Astrocyte (in vitro differentiated cells and primary cell): ENCODE measurements around the gene FKBP7. TPM values are rescaled to one million over a fixed set of nuclear protein-coding genes. Genes with fewer than 3 reads are reported as not detected.
A peak's percentile ranks its signal among the peaks of the same experiment; 100 is the strongest.

ENCODE experiments used
- DNase-seq: peaks from one replicate; pipeline ENCODE4 v3.0.0-alpha.2; 2010; ENCODE audit warnings: low read depth
- FAIRE-seq: peaks from 2 replicates; lab custom pipeline; 2011; peaks lifted over from hg19 to GRCh38; lab: Jason Lieb, UNC
- H2AFZ ChIP-seq: 2 replicates; pipeline ENCODE4 v1.6.0; 2012; ENCODE audit warnings: low read depth, low read length, inconsistent platforms
- H3K27ac ChIP-seq: 2 replicates; pipeline ENCODE4 v1.5.1; 2011; ENCODE audit warnings: low read depth, low read length, inconsistent platforms
- H3K27me3 ChIP-seq: 2 replicates; pipeline ENCODE4 v1.6.0; 2011; ENCODE audit warnings: low read length, inconsistent platforms; ENCODE audit not compliant: insufficient read depth
- H3K36me3 ChIP-seq: 2 replicates; pipeline ENCODE4 v1.5.1; 2011; ENCODE audit warnings: low read length, inconsistent platforms; ENCODE audit not compliant: insufficient read depth
- H3K4me1 ChIP-seq: 2 replicates; pipeline ENCODE4 v1.5.1; 2011; ENCODE audit warnings: low read length, inconsistent platforms; ENCODE audit not compliant: insufficient read depth
- H3K4me2 ChIP-seq: 2 replicates; pipeline ENCODE4 v1.6.0; 2012; ENCODE audit warnings: low read length, inconsistent platforms
- H3K4me3 ChIP-seq: 2 replicates; pipeline ENCODE4 v1.5.1; 2011; ENCODE audit warnings: low read depth, mild to moderate bottlenecking, low read length, inconsistent platforms; ENCODE audit not compliant: insufficient read depth
- H3K79me2 ChIP-seq: 2 replicates; pipeline ENCODE4 v1.6.0; 2012; ENCODE audit warnings: mild to moderate bottlenecking, low read length, inconsistent platforms; ENCODE audit not compliant: insufficient read depth
- H3K9ac ChIP-seq: 2 replicates; pipeline ENCODE4 v1.6.0; 2012; ENCODE audit warnings: mild to moderate bottlenecking, low read length, inconsistent platforms
- H3K9me3 ChIP-seq: 2 replicates; pipeline ENCODE4 v1.5.1; 2012; ENCODE audit warnings: low read depth, mild to moderate bottlenecking, low read length, inconsistent platforms; ENCODE audit not compliant: insufficient read depth
- H4K20me1 ChIP-seq: 2 replicates; pipeline ENCODE4 v1.6.0; 2012; ENCODE audit warnings: low read length, inconsistent platforms; ENCODE audit not compliant: insufficient read depth
- H3K27ac Mint-ChIP-seq: one replicate; pipeline ENCODE4 v1.8.0; 2021; ENCODE audit warnings: mild to moderate bottlenecking, mixed read lengths; ENCODE audit not compliant: unreplicated experiment
- H3K27me3 Mint-ChIP-seq: one replicate; pipeline ENCODE4 v1.8.0; 2021; ENCODE audit warnings: low read depth, mixed read lengths; ENCODE audit not compliant: unreplicated experiment
- H3K36me3 Mint-ChIP-seq: one replicate; pipeline ENCODE4 v1.8.0; 2021; ENCODE audit warnings: low read depth, mixed read lengths; ENCODE audit not compliant: unreplicated experiment
- H3K4me1 Mint-ChIP-seq: one replicate; pipeline ENCODE4 v1.8.0; 2021; ENCODE audit warnings: low read depth, mixed read lengths; ENCODE audit not compliant: unreplicated experiment
- H3K4me3 Mint-ChIP-seq: one replicate; pipeline ENCODE4 v1.8.0; 2021; ENCODE audit warnings: mild to moderate bottlenecking, moderate library complexity, mixed read lengths; ENCODE audit not compliant: unreplicated experiment
- H3K9me3 Mint-ChIP-seq: one replicate; pipeline ENCODE4 v1.8.0; 2021; ENCODE audit warnings: mild to moderate bottlenecking, mixed read lengths; ENCODE audit not compliant: unreplicated experiment
- EZH2 ChIP-seq: IDR thresholded peaks from 2 replicates; pipeline ENCODE4 v1.6.1; 2012; ENCODE audit warnings: mild to moderate bottlenecking, low read length, inconsistent platforms; ENCODE audit not compliant: insufficient read depth
- total RNA-seq: library from RNA; stranded (reverse); gene quantifications from 2 replicates; pipeline ENCODE4 v1.2.1, GENCODE V29; 2021
- TF ChIP-seq, protein P1 (sequence below): IDR thresholded peaks from 2 replicates; pipeline ENCODE4 v1.5.1; 2011; ENCODE audit warnings: low read depth, mild to moderate bottlenecking, inconsistent platforms, low read length, moderate library complexity; ENCODE audit not compliant: insufficient read depth

Gene FKBP7
- total RNA-seq, 1 donor from 2014 or later: 45.1 TPM

DNA sequence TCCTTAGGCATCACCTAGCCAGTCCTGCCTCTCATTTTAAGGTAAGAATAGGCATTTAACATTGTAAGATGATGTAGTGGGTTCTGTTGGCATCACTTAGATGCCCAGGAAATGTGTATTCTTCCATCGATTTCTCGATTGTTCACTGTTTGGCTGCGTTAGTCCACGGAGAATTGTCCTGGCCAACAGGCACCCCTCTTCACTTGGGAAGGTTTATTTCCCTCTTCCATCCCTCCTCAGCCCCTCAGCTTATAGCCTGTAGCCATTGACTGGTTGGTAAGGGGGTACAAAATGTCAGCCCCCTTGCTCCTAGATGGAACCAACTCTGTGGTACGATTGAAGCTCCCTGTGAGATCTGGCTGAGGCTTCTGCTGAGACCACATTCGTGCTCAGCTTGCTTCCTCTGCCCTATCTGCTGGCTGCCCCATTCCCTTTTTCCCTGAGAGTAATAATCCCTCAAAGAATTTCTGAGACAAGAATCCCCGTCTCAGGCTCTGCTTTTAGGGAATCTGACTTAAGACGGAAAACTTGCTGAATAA lies 45.3 kb upstream of the FKBP7 start:
- TF ChIP-seq, protein P1, sequence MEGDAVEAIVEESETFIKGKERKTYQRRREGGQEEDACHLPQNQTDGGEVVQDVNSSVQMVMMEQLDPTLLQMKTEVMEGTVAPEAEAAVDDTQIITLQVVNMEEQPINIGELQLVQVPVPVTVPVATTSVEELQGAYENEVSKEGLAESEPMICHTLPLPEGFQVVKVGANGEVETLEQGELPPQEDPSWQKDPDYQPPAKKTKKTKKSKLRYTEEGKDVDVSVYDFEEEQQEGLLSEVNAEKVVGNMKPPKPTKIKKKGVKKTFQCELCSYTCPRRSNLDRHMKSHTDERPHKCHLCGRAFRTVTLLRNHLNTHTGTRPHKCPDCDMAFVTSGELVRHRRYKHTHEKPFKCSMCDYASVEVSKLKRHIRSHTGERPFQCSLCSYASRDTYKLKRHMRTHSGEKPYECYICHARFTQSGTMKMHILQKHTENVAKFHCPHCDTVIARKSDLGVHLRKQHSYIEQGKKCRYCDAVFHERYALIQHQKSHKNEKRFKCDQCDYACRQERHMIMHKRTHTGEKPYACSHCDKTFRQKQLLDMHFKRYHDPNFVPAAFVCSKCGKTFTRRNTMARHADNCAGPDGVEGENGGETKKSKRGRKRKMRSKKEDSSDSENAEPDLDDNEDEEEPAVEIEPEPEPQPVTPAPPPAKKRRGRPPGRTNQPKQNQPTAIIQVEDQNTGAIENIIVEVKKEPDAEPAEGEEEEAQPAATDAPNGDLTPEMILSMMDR: no peak
- TF ChIP-seq EZH2: no peak
- H3K4me2 ChIP-seq: peak overlapping the region; percentile 88
- peak overlapping the region; percentile 66 for H3K27ac ChIP-seq
- DNase-seq: no peak
- Mint-ChIP-seq H3K9me3 (no peaks in the 10 kb centered on the region), H3K4me3 (peak overlapping the region; percentile 97), H3K36me3 (peaks cover 14% of the 10 kb centered on the region), H3K27ac (peak overlapping the region; percentile 80), H3K4me1 (no peaks in the 10 kb centered on the region), H3K27me3 (no peaks in the 10 kb centered on the region)
- H3K79me2 ChIP-seq: peaks cover 40% of the 10 kb centered on the region
- peak overlapping the region; percentile 74 for H3K4me3 ChIP-seq
- no peaks in the 10 kb centered on the region for H3K36me3 ChIP-seq
- H2AFZ ChIP-seq: peak overlapping the region; percentile 39
- no peaks in the 10 kb centered on the region for H3K9me3 ChIP-seq
- H3K9ac ChIP-seq: peak overlapping the region; percentile 86
- FAIRE-seq: no peak
- peaks cover 3% of the 10 kb centered on the region for H3K4me1 ChIP-seq
- no peaks in the 10 kb centered on the region for H4K20me1 ChIP-seq
- no peaks in the 10 kb centered on the region for H3K27me3 ChIP-seq

DNA sequence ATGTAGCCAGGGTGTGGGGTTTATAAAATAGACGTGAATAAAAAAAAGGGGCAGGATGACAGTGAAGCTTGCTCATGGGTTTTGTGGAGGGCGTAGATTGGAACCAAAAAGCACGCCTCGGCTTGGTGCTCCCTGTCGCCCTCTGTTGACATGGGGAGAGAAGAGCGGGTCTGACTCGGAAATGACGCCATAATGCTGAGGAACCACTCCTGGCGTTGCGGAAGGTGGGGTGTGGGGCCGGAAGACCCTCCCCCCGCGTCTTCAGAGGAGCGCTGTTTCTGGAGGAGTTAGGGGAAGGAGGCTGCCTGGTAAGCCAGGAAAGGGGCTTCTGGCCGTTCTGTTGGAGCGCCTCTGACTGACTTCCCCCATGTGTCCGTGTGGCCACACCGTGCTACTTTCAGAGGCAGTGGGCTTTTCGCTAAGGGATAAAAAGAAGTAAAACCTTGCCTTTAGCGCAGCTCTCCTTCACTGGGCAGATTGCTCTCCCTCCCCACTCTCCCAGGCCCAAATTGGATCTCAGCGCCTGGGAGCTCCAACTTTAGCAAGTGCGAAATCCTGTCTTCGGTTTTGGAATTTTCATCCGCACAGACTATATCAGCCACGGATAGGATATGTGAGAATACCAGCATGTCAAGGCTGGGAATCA lies 44.7 kb upstream of the FKBP7 start:
- Histone ChIP-seq H2AFZ (peak overlapping the region; percentile 39), H3K4me1 (peaks cover 3% of the 10 kb centered on the region), H3K9me3 (no peaks in the 10 kb centered on the region), H3K4me3 (peak overlapping the region; percentile 74), H3K9ac (peak overlapping the region; percentile 86), H3K4me2 (peak overlapping the region; percentile 88), H4K20me1 (no peaks in the 10 kb centered on the region), H3K27me3 (no peaks in the 10 kb centered on the region), H3K27ac (peak overlapping the region; percentile 66), H3K36me3 (peaks cover 3% of the 10 kb centered on the region), H3K79me2 (peaks cover 36% of the 10 kb centered on the region)
- Mint-ChIP-seq H3K27ac (peak overlapping the region; percentile 80), H3K4me3 (peak overlapping the region; percentile 97), H3K4me1 (no peaks in the 10 kb centered on the region), H3K36me3 (peaks cover 14% of the 10 kb centered on the region), H3K9me3 (no peaks in the 10 kb centered on the region), H3K27me3 (no peaks in the 10 kb centered on the region)
- TF ChIP-seq, protein P1: peak; percentile 67
- no peak for TF ChIP-seq EZH2
- DNase-seq (peak; percentile 72), FAIRE-seq (no peak)
